ENCODE measurements around the gene RASL10B.

DNA sequence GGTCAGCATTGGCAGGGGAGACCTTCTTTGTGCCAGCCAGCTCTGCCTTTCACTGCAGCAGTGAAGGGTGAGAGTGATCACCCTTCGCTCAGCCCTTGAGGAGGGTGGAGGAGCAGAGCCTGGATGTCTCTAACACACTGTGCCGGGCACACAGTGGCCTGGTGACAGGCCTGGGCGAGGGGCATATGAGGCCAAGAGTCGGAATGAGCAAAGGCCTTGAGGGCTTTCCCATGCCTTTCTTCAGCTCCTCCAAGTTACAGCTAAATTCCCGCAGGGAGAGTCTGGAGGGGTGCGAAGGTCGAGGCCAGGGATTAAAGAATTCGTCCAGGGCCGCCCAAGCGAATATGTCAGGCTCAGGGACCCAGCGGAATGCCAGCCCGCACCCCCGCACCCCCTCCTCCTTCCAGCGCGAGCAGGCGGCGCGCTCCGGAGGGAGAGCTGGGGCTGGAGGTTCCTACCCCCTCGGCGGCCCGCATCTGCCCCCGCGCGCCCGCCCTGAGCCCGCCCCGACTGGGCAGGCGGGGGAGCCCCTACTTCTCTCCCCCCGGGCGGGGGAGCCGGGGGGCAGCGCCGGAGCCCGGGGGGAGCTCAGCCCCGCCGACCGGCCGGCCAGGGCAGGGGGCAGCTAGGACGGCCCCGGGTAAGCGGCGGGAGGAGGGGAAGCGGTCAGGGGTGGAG is at the start of gene RASL10B:
- TF ChIP-seq EZH2 (IDR thresholded peaks at IDR 0.05; ENCODE audit: borderline replicate concordance, low read length) = no peak
- TF ChIP-seq, protein P1, sequence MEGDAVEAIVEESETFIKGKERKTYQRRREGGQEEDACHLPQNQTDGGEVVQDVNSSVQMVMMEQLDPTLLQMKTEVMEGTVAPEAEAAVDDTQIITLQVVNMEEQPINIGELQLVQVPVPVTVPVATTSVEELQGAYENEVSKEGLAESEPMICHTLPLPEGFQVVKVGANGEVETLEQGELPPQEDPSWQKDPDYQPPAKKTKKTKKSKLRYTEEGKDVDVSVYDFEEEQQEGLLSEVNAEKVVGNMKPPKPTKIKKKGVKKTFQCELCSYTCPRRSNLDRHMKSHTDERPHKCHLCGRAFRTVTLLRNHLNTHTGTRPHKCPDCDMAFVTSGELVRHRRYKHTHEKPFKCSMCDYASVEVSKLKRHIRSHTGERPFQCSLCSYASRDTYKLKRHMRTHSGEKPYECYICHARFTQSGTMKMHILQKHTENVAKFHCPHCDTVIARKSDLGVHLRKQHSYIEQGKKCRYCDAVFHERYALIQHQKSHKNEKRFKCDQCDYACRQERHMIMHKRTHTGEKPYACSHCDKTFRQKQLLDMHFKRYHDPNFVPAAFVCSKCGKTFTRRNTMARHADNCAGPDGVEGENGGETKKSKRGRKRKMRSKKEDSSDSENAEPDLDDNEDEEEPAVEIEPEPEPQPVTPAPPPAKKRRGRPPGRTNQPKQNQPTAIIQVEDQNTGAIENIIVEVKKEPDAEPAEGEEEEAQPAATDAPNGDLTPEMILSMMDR (conservative IDR thresholded peaks at IDR 0.05 in 1 of 2, IDR thresholded peaks at IDR 0.05 in 1 of 2; ENCODE audit: extremely low read depth in 1 of 2, insufficient read depth in 1 of 2, low read depth in 1 of 2, low read length in 2 of 2) = no peak

Measured in mammary epithelial cell (primary cell).